Osteoblast (primary cell): ENCODE data around the gene PIP5KL1. TPM values are rescaled to one million over a fixed set of nuclear protein-coding genes. Genes with fewer than 3 reads are reported as not detected.

Experiments
- DNase-seq: peaks from one replicate; pipeline ENCODE4 v3.0.0; 2011; ENCODE audit warnings: low spot score, mixed read lengths; ENCODE audit not compliant: insufficient read length; ENCODE audit errors: missing footprints
- H2AFZ ChIP-seq: 2 replicates; pipeline ENCODE4 v1.6.0; 2011; ENCODE audit warnings: mild to moderate bottlenecking, low read length
- H3K27ac ChIP-seq: 2 replicates; pipeline ENCODE4 v1.5.1; 2011; ENCODE audit warnings: mild to moderate bottlenecking, low read depth, low read length, moderate library complexity
- H3K27me3 ChIP-seq: 2 replicates; pipeline ENCODE4 v1.6.0; 2012; ENCODE audit warnings: mild to moderate bottlenecking, control low read depth, inconsistent platforms, low read length, moderate library complexity; ENCODE audit not compliant: insufficient read depth
- H3K36me3 ChIP-seq: 2 replicates; pipeline ENCODE4 v1.5.1; 2011; ENCODE audit warnings: mild to moderate bottlenecking, low read length, control low read depth, moderate library complexity; ENCODE audit not compliant: insufficient read depth
- H3K4me1 ChIP-seq: 2 replicates; pipeline ENCODE4 v1.5.1; 2011; ENCODE audit warnings: mild to moderate bottlenecking, low read length, control low read depth, moderate library complexity; ENCODE audit not compliant: insufficient read depth
- H3K4me2 ChIP-seq: 2 replicates; pipeline ENCODE4 v1.6.0; 2011; ENCODE audit warnings: mild to moderate bottlenecking, low read length; ENCODE audit not compliant: insufficient read depth
- H3K4me3 ChIP-seq: fragments of 200-600 bp; sonication (generic); 3 replicates; pipeline ENCODE4 v1.5.1; 2012; ENCODE audit warnings: mild to moderate bottlenecking, low read length, inconsistent platforms; ENCODE audit not compliant: insufficient read depth
- H3K79me2 ChIP-seq: 2 replicates; pipeline ENCODE4 v1.6.0; 2012; ENCODE audit warnings: mild to moderate bottlenecking, low read length, control low read depth, inconsistent platforms; ENCODE audit not compliant: insufficient read depth
- H3K9me3 ChIP-seq: 2 replicates; pipeline ENCODE4 v1.5.1; 2011; ENCODE audit warnings: low read depth, low read length, control low read depth
- H4K20me1 ChIP-seq: 2 replicates; pipeline ENCODE4 v1.6.0; 2012; ENCODE audit warnings: mild to moderate bottlenecking, low read length, control low read depth; ENCODE audit not compliant: insufficient read depth
- total RNA-seq: library from RNA; depleted of rRNA; stranded (reverse); fragments of >200 nt; gene quantifications from 2 replicates; pipeline ENCODE4 v1.2.3, GENCODE V29; 2012
- TF ChIP-seq, protein P1 (sequence below): IDR thresholded peaks from 2 replicates; pipeline ENCODE4 v1.5.1; 2011; ENCODE audit warnings: mild to moderate bottlenecking, low read depth, low read length, moderate library complexity; ENCODE audit errors: extremely low read depth

The PIP5KL1 gene
- total RNA-seq, 1 donor, result 2.2 TPM

GRCh38 chr9:127915801-127916719 lies 14.5 kb downstream of the PIP5KL1 start:
- TF ChIP-seq, protein P1, sequence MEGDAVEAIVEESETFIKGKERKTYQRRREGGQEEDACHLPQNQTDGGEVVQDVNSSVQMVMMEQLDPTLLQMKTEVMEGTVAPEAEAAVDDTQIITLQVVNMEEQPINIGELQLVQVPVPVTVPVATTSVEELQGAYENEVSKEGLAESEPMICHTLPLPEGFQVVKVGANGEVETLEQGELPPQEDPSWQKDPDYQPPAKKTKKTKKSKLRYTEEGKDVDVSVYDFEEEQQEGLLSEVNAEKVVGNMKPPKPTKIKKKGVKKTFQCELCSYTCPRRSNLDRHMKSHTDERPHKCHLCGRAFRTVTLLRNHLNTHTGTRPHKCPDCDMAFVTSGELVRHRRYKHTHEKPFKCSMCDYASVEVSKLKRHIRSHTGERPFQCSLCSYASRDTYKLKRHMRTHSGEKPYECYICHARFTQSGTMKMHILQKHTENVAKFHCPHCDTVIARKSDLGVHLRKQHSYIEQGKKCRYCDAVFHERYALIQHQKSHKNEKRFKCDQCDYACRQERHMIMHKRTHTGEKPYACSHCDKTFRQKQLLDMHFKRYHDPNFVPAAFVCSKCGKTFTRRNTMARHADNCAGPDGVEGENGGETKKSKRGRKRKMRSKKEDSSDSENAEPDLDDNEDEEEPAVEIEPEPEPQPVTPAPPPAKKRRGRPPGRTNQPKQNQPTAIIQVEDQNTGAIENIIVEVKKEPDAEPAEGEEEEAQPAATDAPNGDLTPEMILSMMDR, result no peak
- H3K4me3 ChIP-seq, result peak overlapping the region; percentile 89
- H4K20me1 ChIP-seq, result peaks cover 2% of the 10 kb centered on the region
- peak overlapping the region; percentile 85 for H2AFZ ChIP-seq
- H3K9me3 ChIP-seq, result no peaks in the 10 kb centered on the region
- H3K36me3 ChIP-seq, result peaks cover 16% of the 10 kb centered on the region
- H3K4me2 ChIP-seq, result peak overlapping the region; percentile 89
- peaks cover 17% of the 10 kb centered on the region for H3K79me2 ChIP-seq
- H3K4me1 ChIP-seq, result peaks cover 39% of the 10 kb centered on the region
- H3K27ac ChIP-seq, result peak overlapping the region; percentile 73
- no peaks in the 10 kb centered on the region for H3K27me3 ChIP-seq
- DNase-seq, result peak; percentile 72

DNA sequence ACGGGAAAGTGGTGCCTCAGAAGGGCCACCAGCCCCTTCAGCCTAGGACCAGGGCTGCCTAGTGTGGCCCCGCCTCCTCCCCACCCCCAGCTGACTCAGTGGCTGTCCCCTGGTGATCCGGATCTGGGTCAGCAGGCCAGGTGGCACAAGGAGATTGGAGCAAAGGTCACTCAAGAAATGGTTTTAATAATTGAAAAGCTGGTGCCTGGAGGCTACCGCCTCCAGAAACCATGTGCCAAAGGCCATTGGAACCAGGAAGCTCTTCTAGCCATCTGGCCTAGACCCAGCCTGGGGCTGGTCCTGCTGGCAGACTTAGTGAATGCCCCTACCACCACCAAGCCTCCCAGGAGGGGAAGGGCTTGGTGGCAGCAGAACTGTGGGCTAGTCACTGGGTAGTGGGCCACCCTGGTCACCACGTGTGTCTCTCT lies 15.2 kb downstream of the PIP5KL1 start:
- H4K20me1 ChIP-seq, result peaks cover 3% of the 10 kb centered on the region
- no peak overlapping the region for H3K4me2 ChIP-seq
- peaks cover 39% of the 10 kb centered on the region for H3K4me1 ChIP-seq
- H3K9me3 ChIP-seq, result no peaks in the 10 kb centered on the region
- no peaks in the 10 kb centered on the region for H3K27me3 ChIP-seq
- no peak overlapping the region for H3K4me3 ChIP-seq
- peak overlapping the region; percentile 12 for H3K27ac ChIP-seq
- DNase-seq, result peak; percentile 46
- H2AFZ ChIP-seq, result no peak overlapping the region
- peaks cover 16% of the 10 kb centered on the region for H3K36me3 ChIP-seq
- peaks cover 17% of the 10 kb centered on the region for H3K79me2 ChIP-seq
- TF ChIP-seq, protein P1, result no peak

DNA sequence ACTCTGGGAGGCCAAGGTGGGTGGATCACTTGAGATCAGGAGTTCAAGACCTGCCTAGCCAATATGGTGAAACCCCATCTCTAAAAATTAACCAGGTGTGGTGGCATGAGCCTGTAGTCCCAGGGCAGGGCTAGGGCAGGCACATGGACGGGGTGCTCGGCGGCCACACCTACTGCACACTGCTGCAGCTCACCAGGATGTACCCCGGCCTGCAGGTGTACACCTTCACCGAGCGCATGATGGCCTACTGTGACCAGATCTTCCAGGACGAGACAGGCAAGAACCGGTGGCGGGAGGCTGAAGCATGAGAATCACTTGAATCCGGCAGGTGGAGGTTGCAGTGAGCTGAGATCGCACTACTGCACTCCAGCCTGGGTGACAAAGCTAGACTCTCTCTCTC lies 16.9 kb downstream of the PIP5KL1 start:
- DNase-seq, result no peak
- Histone ChIP-seq H3K79me2 (peaks cover 17% of the 10 kb centered on the region), H3K27ac (no peak overlapping the region), H3K4me3 (no peak overlapping the region), H3K36me3 (peaks cover 21% of the 10 kb centered on the region), H4K20me1 (peaks cover 3% of the 10 kb centered on the region), H3K9me3 (no peaks in the 10 kb centered on the region), H3K4me1 (peaks cover 25% of the 10 kb centered on the region), H2AFZ (no peak overlapping the region), H3K27me3 (no peaks in the 10 kb centered on the region), H3K4me2 (no peak overlapping the region)
- TF ChIP-seq, protein P1, result no peak

DNA sequence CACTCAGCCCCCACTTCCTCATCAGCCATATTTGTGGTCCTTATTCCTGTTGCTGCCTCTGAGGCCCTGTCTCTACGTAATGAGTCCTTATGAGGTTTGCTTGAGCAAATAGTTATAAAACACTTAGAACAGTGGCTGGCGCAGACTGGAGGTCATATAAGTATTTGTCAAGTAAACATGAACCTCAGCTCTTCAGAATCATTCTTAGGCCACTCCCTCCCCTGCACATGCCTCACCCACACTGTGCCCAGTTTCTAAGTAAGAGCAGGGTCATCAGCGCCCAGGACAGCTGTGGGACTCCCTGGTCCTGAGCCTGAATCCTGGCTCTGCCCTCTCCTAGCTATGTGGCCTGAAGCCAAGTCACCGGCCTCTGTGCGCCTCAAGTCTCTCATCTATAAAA lies 17.7 kb downstream of the PIP5KL1 start:
- no peaks in the 10 kb centered on the region for H3K27me3 ChIP-seq
- H3K9me3 ChIP-seq, result no peaks in the 10 kb centered on the region
- DNase-seq, result peak; percentile 57
- H3K79me2 ChIP-seq, result peaks cover 17% of the 10 kb centered on the region
- H2AFZ ChIP-seq, result no peak overlapping the region
- no peak overlapping the region for H3K4me2 ChIP-seq
- H3K36me3 ChIP-seq, result peaks cover 25% of the 10 kb centered on the region
- H4K20me1 ChIP-seq, result peaks cover 3% of the 10 kb centered on the region
- H3K4me3 ChIP-seq, result no peak overlapping the region
- TF ChIP-seq, protein P1, result no peak
- no peak overlapping the region for H3K27ac ChIP-seq
- H3K4me1 ChIP-seq, result peaks cover 18% of the 10 kb centered on the region
